Epithelial cell of proximal tubule (primary cell): Measurements from ENCODE around the gene PRSS50. TPM values are rescaled to one million over a fixed set of nuclear protein-coding genes. Genes with fewer than 3 reads are reported as not detected.
A peak's percentile ranks its signal among the peaks of the same experiment; 100 is the strongest.

Experiments used
- DNase-seq: peaks from one replicate; pipeline ENCODE4 v3.0.0-alpha.2; 2011; ENCODE audit warnings: low read depth
- H3K4me3 ChIP-seq: 2 replicates; pipeline ENCODE4 v1.5.1; 2011; ENCODE audit warnings: low read depth, mild to moderate bottlenecking, low read length
- CTCF ChIP-seq: conservative IDR thresholded peaks from 2 replicates; pipeline ENCODE4 v1.5.1; 2012; ENCODE audit warnings: low read depth, mild to moderate bottlenecking, low read length
- total RNA-seq: library from RNA; depleted of rRNA; stranded (reverse); fragments of >200 nt; gene quantifications from 2 replicates; pipeline ENCODE4 v1.2.3, GENCODE V29; 2015

PRSS50 gene
- total RNA-seq, 1 donor from 2014 or later, result not detected

- peak; percentile 32 for TF ChIP-seq CTCF
- H3K4me3 ChIP-seq, result no peak overlapping the region
- no peak for DNase-seq
These were observed 43.4 kb downstream of the PRSS50 start for GRCh38 chr3:46674031-46674845.

GRCh38 chr3:46673151-46674030, 44.3 kb downstream of the PRSS50 start:
- DNase-seq, result no peak
- no peak for TF ChIP-seq CTCF
- no peak overlapping the region for H3K4me3 ChIP-seq

GRCh38 chr3:46672349-46672695, 45.3 kb downstream of the PRSS50 start:
- DNase-seq, result no peak
- no peak for TF ChIP-seq CTCF
- H3K4me3 ChIP-seq, result no peak overlapping the region

- no peak for DNase-seq
- no peak for TF ChIP-seq CTCF
- no peak overlapping the region for H3K4me3 ChIP-seq
These were observed 45.9 kb downstream of the PRSS50 start for GRCh38 chr3:46671541-46672348.

- DNase-seq, result no peak
- H3K4me3 ChIP-seq, result no peak overlapping the region
- no peak for TF ChIP-seq CTCF
These were observed 46.7 kb downstream of the PRSS50 start for GRCh38 chr3:46670891-46671427.
